GM12878 (cell line): ENCODE results near the gene PCDHGA2. TPM values are rescaled to one million over a fixed set of nuclear protein-coding genes. Genes with fewer than 3 reads are reported as not detected.

Experiments used
- ATAC-seq: fragments of 200-7000 bp; cut with Tn5 transposase; 3 replicates; pipeline ENCODE4 v1.9.1; 2020; ENCODE audit warnings: mild to moderate bottlenecking, moderate library complexity
- BruUV-seq: library from RNA; stranded (reverse); fragments of 400-500 nt; replicated peaks from 2 replicates; lab custom pipeline; 2021; lab: Mats Ljungman, UMichigan
- CTCF ChIA-PET: fragments of 300-600 bp; sonication (Branson Sonifier 250); formaldehyde crosslinking; extraction: SDS; loops from one replicate; lab custom pipeline; 2021; ENCODE audit warnings: inconsistent platforms; lab: Yijun Ruan, JAX
- POLR2A ChIA-PET: fragments of 350-600 bp; formaldehyde crosslinking; extraction: SDS; loops from one replicate; lab custom pipeline; 2021; ENCODE audit warnings: inconsistent platforms; lab: Charles Lee
- RAD21 ChIA-PET: fragments of 300-600 bp; sonication (Branson Sonifier 250); formaldehyde crosslinking; loops from one replicate; lab custom pipeline; 2023; ENCODE audit warnings: antibody characterized with exemption; ENCODE audit not compliant: unreplicated experiment; lab: Charles Lee
- SMC1A ChIA-PET: fragments of 300-600 bp; sonication (Branson Sonifier 250); formaldehyde crosslinking; loops from one replicate; lab custom pipeline; 2023; ENCODE audit not compliant: unreplicated experiment, uncharacterized antibody; lab: Charles Lee
- DNase-seq: peaks from one replicate; pipeline ENCODE4 v3.0.0-alpha.2; 2011; ENCODE audit warnings: low read depth, low spot score
- FAIRE-seq: peaks from 3 replicates; lab custom pipeline; 2011; peaks lifted over from hg19 to GRCh38; lab: Jason Lieb, UNC
- H2AFZ ChIP-seq: 2 replicates; pipeline ENCODE4 v1.6.0; 2011; ENCODE audit warnings: low read depth, low read length, control low read depth; ENCODE audit not compliant: control insufficient read depth
- H3K27ac ChIP-seq: 2 replicates; pipeline ENCODE4 v1.5.1; 2011; ENCODE audit warnings: control low read depth; ENCODE audit not compliant: control insufficient read depth, insufficient read depth
- H3K27me3 ChIP-seq, 2 experiments: replicated peaks in 1 of 2; 2 replicates each; pipeline versions ENCODE4 v1.6.0 to v1.6.1; 2011; ENCODE audit warnings: low read length in 1 of 2; ENCODE audit not compliant: control insufficient read depth in 2 of 2, insufficient read depth in 2 of 2
- H3K36me3 ChIP-seq, 2 experiments: 2 replicates each; pipeline ENCODE4 v1.5.1; 2011; ENCODE audit warnings: low read length in 1 of 2; ENCODE audit not compliant: control insufficient read depth in 2 of 2, insufficient read depth in 2 of 2
- H3K4me1 ChIP-seq: 2 replicates; pipeline ENCODE4 v1.6.1; 2011; ENCODE audit warnings: mild to moderate bottlenecking, low read length, moderate library complexity, mixed read lengths; ENCODE audit not compliant: control insufficient read depth, insufficient read depth
- H3K4me2 ChIP-seq: 2 replicates; pipeline ENCODE4 v1.6.0; 2011; ENCODE audit warnings: control low read depth; ENCODE audit not compliant: control insufficient read depth, insufficient read depth
- H3K4me3 ChIP-seq: fragments of 200-600 bp; sonication (generic); 2 replicates; pipeline ENCODE4 v1.5.1; 2016
- H3K79me2 ChIP-seq: 2 replicates; pipeline ENCODE4 v1.6.0; 2011; ENCODE audit warnings: low read length; ENCODE audit not compliant: control insufficient read depth, insufficient read depth
- H3K9ac ChIP-seq: 2 replicates; pipeline ENCODE4 v1.8.0; 2011; ENCODE audit warnings: low read length, control low read depth, mixed read lengths; ENCODE audit not compliant: control insufficient read depth, insufficient read depth
- H3K9me3 ChIP-seq: replicated peaks from 3 replicates; pipeline ENCODE4 v1.5.1; 2011; ENCODE audit warnings: mild to moderate bottlenecking, low read length; ENCODE audit not compliant: control insufficient read depth, insufficient read depth
- H4K20me1 ChIP-seq: 2 replicates; pipeline ENCODE4 v1.6.0; 2011; ENCODE audit not compliant: control insufficient read depth, insufficient read depth
- CBFB ChIP-seq: IDR thresholded peaks from 2 replicates; pipeline ENCODE4 v1.6.1; 2016; ENCODE audit warnings: antibody characterized with exemption, low read depth
- EZH2 ChIP-seq: IDR thresholded peaks from 2 replicates; pipeline ENCODE4 v1.6.1; 2012; ENCODE audit warnings: low read depth, mild to moderate bottlenecking, control low read depth, inconsistent platforms, low read length, borderline replicate concordance; ENCODE audit not compliant: control insufficient read depth
- FOXK2 ChIP-seq: fragments of 450-650 bp; IDR thresholded peaks from 2 replicates; pipeline ENCODE4 v1.6.1; 2017; ENCODE audit warnings: mild to moderate bottlenecking, moderate library complexity
- RAD21 ChIP-seq: IDR thresholded peaks from 2 replicates; pipeline ENCODE4 v1.6.1; 2011; ENCODE audit warnings: mild to moderate bottlenecking, low read depth, low read length, moderate library complexity; ENCODE audit not compliant: insufficient read depth
- SMC3 ChIP-seq: IDR thresholded peaks from 2 replicates; pipeline ENCODE4 v1.6.1; 2011; ENCODE audit warnings: low read length, improper control_type of control experiment, borderline replicate concordance
- SREBF2 ChIP-seq: IDR thresholded peaks from 2 replicates; pipeline ENCODE4 v1.6.1; 2012; ENCODE audit warnings: mild to moderate bottlenecking, low read length
- ZSCAN29 ChIP-seq: fragments of 450-650 bp; IDR thresholded peaks from 2 replicates; pipeline ENCODE4 v1.6.1; 2017; ENCODE audit warnings: mild to moderate bottlenecking, moderate library complexity
- WGBS: methylation state at CpG from one replicate; pipeline ENCODE4 v1.1.6; 2016; ENCODE audit warnings: low lambda C conversion rate; ENCODE audit not compliant: insufficient replicate concordance, insufficient coverage; ENCODE audit errors: missing lambda C conversion rate; 5-methylcytosine and 5-hydroxymethylcytosine counted together
- in situ Hi-C: fragments of 300-500 bp; cut with MboI; formaldehyde crosslinking; loops from 9 replicates; pipeline ENCODE4 v1.14.3; 2018; ENCODE audit warnings: mixed read lengths
- intact Hi-C: fragments of 100-400 bp; cut with micrococcal nuclease; formaldehyde crosslinking; loops from one replicate; pipeline ENCODE4 v1.14.2; 2022; ENCODE audit not compliant: unreplicated experiment
- polyA plus RNA-seq, 11 experiments: library from polyadenylated mRNA; depleted of rRNA in 4 of 11; unstranded in 6 of 11; stranded (reverse) in 5 of 11; fragments of >200 nt; fragmentation: Nextera tagmentation in 4 of 11; fragmentation: Illumina TruSeq in 1 of 11; extraction: Ambion mirVana in 4 of 11; extraction: Trizol in 1 of 11; gene quantifications; 1 replicate in 1 of 11; 2 replicates in 10 of 11; pipeline versions ENCODE4 v1.2.1 to v1.2.3, GENCODE V29; 2011 to 2016; ENCODE audit warnings: inconsistent platforms in 2 of 11, missing spikeins in 2 of 11, low read depth in 1 of 11
- total RNA-seq, 4 experiments: library from RNA; depleted of rRNA in 3 of 4; stranded (reverse); fragments of >200 nt in 3 of 4; fragmentation: Illumina TruSeq in 1 of 4; extraction: Trizol in 1 of 4; gene quantifications; 2 replicates each; pipeline versions ENCODE4 v1.2.1 to v1.2.3, GENCODE V29; 2013 to 2021
- TF ChIP-seq, protein P1 (sequence below), 3 experiments: IDR thresholded peaks in 2 of 3; conservative IDR thresholded peaks in 1 of 3; 2 replicates each; pipeline ENCODE4 v1.5.1; 2011; ENCODE audit warnings: low read depth in 3 of 3, low read length in 3 of 3, mild to moderate bottlenecking in 3 of 3, control low read depth in 2 of 3, moderate library complexity in 2 of 3, inconsistent platforms in 1 of 3, mixed read lengths in 1 of 3; ENCODE audit not compliant: control insufficient read depth in 2 of 3, insufficient read depth in 1 of 3; ENCODE audit errors: extremely low read depth in 1 of 3
- TF ChIP-seq, protein P2 (sequence below): IDR thresholded peaks from 2 replicates; pipeline ENCODE4 v1.6.1; 2011; ENCODE audit warnings: low read depth, mild to moderate bottlenecking, low read length, moderate library complexity, borderline replicate concordance; ENCODE audit errors: extremely low read depth

PCDHGA2 gene
- total and polyA plus RNA-seq, 10 of the 15 experiments (the other 5 are each of a cell fraction or from before 2014, with no cell fraction given): 0.03 to 0.11 (median 0.05) TPM; not detected in 4

DNA sequence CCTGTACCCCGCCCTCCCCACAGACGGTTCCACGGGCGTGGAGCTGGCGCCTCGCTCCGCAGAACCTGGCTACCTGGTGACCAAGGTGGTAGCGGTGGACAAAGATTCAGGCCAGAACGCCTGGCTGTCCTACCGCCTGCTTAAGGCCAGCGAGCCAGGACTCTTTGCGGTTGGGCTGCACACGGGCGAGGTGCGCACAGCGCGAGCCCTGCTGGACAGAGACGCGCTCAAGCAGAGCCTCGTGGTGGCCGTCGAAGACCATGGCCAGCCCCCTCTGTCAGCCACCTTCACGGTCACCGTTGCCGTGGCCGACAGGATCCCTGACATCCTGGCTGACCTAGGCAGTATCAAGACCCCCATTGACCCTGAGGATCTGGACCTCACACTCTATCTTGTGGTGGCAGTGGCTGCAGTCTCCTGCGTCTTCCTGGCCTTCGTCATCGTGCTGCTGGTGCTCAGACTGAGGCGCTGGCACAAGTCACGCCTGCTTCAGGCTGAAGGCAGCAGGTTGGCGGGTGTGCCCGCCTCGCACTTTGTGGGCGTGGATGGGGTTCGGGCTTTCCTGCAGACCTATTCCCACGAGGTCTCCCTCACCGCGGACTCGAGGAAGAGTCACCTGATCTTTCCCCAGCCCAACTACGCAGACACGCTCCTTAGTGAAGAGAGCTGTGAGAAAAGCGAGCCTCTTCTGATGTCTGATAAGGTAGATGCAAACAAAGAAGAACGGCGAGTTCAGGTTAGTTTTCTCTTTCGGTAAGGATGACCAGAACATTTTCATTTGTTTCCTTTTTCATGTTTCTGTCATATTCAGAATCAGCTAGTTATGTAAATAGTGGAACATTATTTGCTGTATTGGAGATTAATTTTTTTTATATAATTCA lies 27.7 kb downstream of the PCDHGA2 start:
- SMC1A ChIA-PET: no interaction called here
- intact Hi-C loops: no loop called here
- no peak for TF ChIP-seq EZH2
- TF ChIP-seq, all 136 proteins: peak for 0
- ChIA-PET RAD21 (no interaction called here), POLR2A (no interaction called here), CTCF (interaction anchor here (1.3 kb wide), 1 partner anchor 197 kb away, joined by 3 read pairs; no protein-coding TSS in a partner anchor)
- no peaks in the 10 kb centered on the region for H3K79me2 ChIP-seq
- no peak overlapping the region for H3K9ac ChIP-seq
- H3K36me3 ChIP-seq: no peaks in the 10 kb centered on the region
- peaks cover 13% of the 10 kb centered on the region; the same call in 1 of the 3 replicates for H3K9me3 ChIP-seq
- H3K4me2 ChIP-seq: no peak overlapping the region
- no peak overlapping the region for H2AFZ ChIP-seq
- H4K20me1 ChIP-seq: no peaks in the 10 kb centered on the region
- H3K27me3 ChIP-seq: no peaks in the 10 kb centered on the region; a peak in 1 of 4 replicates
- in situ Hi-C loops: no loop called here
- H3K27ac ChIP-seq: no peak overlapping the region
- ATAC-seq (no peak), DNase-seq (no peak), FAIRE-seq (no peak)
- 66% methylated on average over 46 of the region's 46 CpGs for WGBS
- no peaks in the 10 kb centered on the region for H3K4me1 ChIP-seq
- no peak overlapping the region for H3K4me3 ChIP-seq
- BruUV-seq: no TSS peak

DNA sequence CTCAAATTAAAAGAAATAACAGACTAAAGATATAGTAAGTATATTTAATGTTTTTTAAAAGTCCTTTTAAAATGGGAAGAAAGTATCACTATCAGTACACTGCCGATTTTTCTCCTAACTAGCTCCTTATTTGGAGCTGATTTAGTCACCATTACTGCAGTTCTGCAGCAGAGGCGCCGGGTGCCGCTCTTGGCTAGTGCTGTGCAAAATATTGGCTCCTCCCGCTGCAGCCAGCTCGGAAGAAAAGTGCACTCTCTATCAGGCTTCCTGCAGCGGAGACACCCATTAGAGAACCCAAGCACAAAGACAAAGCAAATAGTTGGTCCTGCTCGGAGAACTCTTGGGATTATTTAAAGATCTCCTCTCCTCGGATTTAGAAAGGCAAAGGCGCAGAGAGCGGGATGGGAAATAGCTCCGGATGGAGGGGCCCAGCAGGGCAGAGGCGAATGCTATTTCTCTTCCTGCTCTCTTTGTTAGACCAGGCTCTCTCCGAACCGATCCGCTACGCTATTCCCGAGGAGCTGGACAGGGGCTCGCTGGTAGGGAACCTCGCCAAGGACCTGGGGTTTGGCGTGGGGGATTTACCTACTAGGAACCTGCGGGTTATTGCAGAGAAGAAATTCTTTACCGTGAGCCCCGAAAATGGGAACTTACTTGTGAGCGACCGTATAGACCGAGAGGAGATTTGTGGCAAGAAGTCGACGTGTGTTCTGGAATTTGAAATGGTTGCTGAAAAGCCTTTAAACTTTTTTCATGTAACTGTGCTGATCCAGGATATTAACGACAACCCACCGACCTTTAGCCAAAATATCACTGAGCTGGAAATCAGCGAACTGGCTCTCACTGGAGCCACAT lies 31.7 kb downstream of the PCDHGA2 start, which contains the start of gene PCDHGB3:
Gene PCDHGB3 (plus strand): TSS at position 249 of the 855 bp plus-strand sequence. CDS start 153 bp downstream, at position 402.
- Histone ChIP-seq H3K27ac (no peak within 1 kb of the TSS), H3K4me3 (0 out of 2 replicates have a peak within 1 kb of the TSS, but pooled peaks have one; percentile 18), H2AFZ (peak within 1 kb of the TSS; percentile 75)
- DNase-seq: no peak
- TF ChIP-seq SREBF2: no peak
- TF ChIP-seq, protein P1, sequence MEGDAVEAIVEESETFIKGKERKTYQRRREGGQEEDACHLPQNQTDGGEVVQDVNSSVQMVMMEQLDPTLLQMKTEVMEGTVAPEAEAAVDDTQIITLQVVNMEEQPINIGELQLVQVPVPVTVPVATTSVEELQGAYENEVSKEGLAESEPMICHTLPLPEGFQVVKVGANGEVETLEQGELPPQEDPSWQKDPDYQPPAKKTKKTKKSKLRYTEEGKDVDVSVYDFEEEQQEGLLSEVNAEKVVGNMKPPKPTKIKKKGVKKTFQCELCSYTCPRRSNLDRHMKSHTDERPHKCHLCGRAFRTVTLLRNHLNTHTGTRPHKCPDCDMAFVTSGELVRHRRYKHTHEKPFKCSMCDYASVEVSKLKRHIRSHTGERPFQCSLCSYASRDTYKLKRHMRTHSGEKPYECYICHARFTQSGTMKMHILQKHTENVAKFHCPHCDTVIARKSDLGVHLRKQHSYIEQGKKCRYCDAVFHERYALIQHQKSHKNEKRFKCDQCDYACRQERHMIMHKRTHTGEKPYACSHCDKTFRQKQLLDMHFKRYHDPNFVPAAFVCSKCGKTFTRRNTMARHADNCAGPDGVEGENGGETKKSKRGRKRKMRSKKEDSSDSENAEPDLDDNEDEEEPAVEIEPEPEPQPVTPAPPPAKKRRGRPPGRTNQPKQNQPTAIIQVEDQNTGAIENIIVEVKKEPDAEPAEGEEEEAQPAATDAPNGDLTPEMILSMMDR (IDR thresholded peaks at IDR 0.05 in 2 of 3, conservative IDR thresholded peaks at IDR 0.05 in 1 of 3; ENCODE audit: control insufficient read depth in 2 of 3, extremely low read depth in 1 of 3, insufficient read depth in 1 of 3, low read depth in 3 of 3, low read length in 3 of 3): peak; percentile 38 to 72 (median 43)
- peak; percentile 79; the same call in 1 of the 2 replicates for TF ChIP-seq ZSCAN29
- TF ChIP-seq CBFB: no peak
- TF ChIP-seq, protein P2, sequence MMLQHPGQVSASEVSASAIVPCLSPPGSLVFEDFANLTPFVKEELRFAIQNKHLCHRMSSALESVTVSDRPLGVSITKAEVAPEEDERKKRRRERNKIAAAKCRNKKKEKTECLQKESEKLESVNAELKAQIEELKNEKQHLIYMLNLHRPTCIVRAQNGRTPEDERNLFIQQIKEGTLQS: no peak
- TF ChIP-seq SMC3: peak; percentile 30; the same call in 1 of the 2 replicates
- no peak for TF ChIP-seq FOXK2
- TF ChIP-seq RAD21: 0 out of 2 replicates have a peak, but pooled peaks have one; percentile 1
- TF ChIP-seq, all 136 proteins: peak for 4
- Histone ChIP-seq H3K36me3 (no peaks in the 10 kb centered on the region), H3K27me3 (no peaks in the 10 kb centered on the region; a peak in 1 of 4 replicates), H4K20me1 (no peaks in the 10 kb centered on the region), H3K9me3 (peaks cover 25% of the 10 kb centered on the region; the same call in 2 of the 3 replicates), H3K9ac (no peak within 1 kb of the TSS), H3K4me1 (no peaks in the 10 kb centered on the region), H3K4me2 (0 out of 2 replicates have a peak within 1 kb of the TSS, but pooled peaks have one; percentile 17), H3K79me2 (no peaks in the 10 kb centered on the region)
- FAIRE-seq (no peak), ATAC-seq (peak; percentile 96)
- intact Hi-C loops (no loop called here), in situ Hi-C loops (no loop called here)
- no TSS peak for BruUV-seq
- ChIA-PET RAD21 (interaction anchor here (0.6 to 2.4 kb wide), 15 partner anchors 12 to 220 kb away, joined by 3 to 24 read pairs (median 4); partner anchors contain the start of genes PCDHGA10, PCDHGA11, PCDHGA12 and PCDHGC3), POLR2A (interaction anchor here (1.8 kb wide), 1 partner anchor 50 kb away, joined by 7 read pairs; the partner anchor contains the start of gene TAF7), CTCF (interaction anchor here (0.6 to 3.2 kb wide), 34 partner anchors 10 to 196 kb away, joined by 3 to 40 read pairs (median 5); partner anchors contain the start of genes PCDHGA10, PCDHGA11, PCDHGA12 and PCDHGB5), SMC1A (interaction anchor here (0.6 to 2.6 kb wide), 20 partner anchors 33 to 628 kb away, joined by 3 to 17 read pairs (median 4); partner anchors contain the start of genes PCDHGA10, PCDHGA11, PCDHGA12 and PCDHGC3)
- WGBS: 13% methylated on average over 32 of the region's 32 CpGs
